Endothelial cell of umbilical vein (primary cell): Measurements from ENCODE around the gene RGS10. TPM values are rescaled to one million over a fixed set of nuclear protein-coding genes. Genes with fewer than 3 reads are reported as not detected.

Source experiments
- BruUV-seq: library from RNA; stranded (reverse); fragments of 400-500 nt; replicated peaks from 2 replicates; lab custom pipeline; 2021; lab: Mats Ljungman, UMichigan
- CTCF ChIA-PET: fragments of 300-600, 350-600 bp; sonication (Branson Sonifier 250); formaldehyde crosslinking; loops from one replicate; lab custom pipeline; 2021; ENCODE audit warnings: antibody characterized with exemption, inconsistent platforms; lab: Charles Lee
- POLR2A ChIA-PET: fragments of 300-600, 350-600 bp; sonication (Branson Sonifier 250); formaldehyde crosslinking; loops from one replicate; lab custom pipeline; 2021; ENCODE audit warnings: antibody characterized with exemption, inconsistent platforms; lab: Charles Lee
- DNase-seq: peaks from one replicate; pipeline ENCODE4 v3.0.0-alpha.2; 2011; ENCODE audit warnings: low read depth, low spot score
- FAIRE-seq: peaks from 2 replicates; lab custom pipeline; 2011; peaks lifted over from hg19 to GRCh38; lab: Jason Lieb, UNC
- H2AFZ ChIP-seq: 2 replicates; pipeline ENCODE4 v1.6.0; 2012; ENCODE audit warnings: low read depth, low read length, control low read depth, inconsistent platforms
- H3K27ac ChIP-seq: 2 replicates; pipeline ENCODE4 v1.5.1; 2011; ENCODE audit warnings: low read depth, mild to moderate bottlenecking, control low read depth, low read length, moderate library complexity; ENCODE audit not compliant: insufficient read depth
- H3K27me3 ChIP-seq, 2 experiments: 2 replicates each; pipeline versions ENCODE4 v1.6.0 to v1.6.1; 2011; ENCODE audit warnings: low read length in 2 of 2, mixed read lengths in 1 of 2; ENCODE audit not compliant: control insufficient read depth in 2 of 2, insufficient read depth in 2 of 2
- H3K36me3 ChIP-seq, 2 experiments: 2 replicates in 1 of 2; 3 replicates in 1 of 2; pipeline ENCODE4 v1.5.1; 2011; ENCODE audit warnings: low read length in 2 of 2, mild to moderate bottlenecking in 1 of 2, moderate library complexity in 1 of 2; ENCODE audit not compliant: control insufficient read depth in 2 of 2, insufficient read depth in 2 of 2; ENCODE audit errors: extremely low read depth in 1 of 2
- H3K4me1 ChIP-seq: 3 replicates; pipeline ENCODE4 v1.5.1; 2011; ENCODE audit warnings: mild to moderate bottlenecking, low read length; ENCODE audit not compliant: control insufficient read depth, insufficient read depth; ENCODE audit errors: extremely low read depth
- H3K4me2 ChIP-seq: 2 replicates; pipeline ENCODE4 v1.6.1; 2011; ENCODE audit warnings: low read length, control low read depth, mixed read lengths; ENCODE audit not compliant: insufficient read depth
- H3K4me3 ChIP-seq, 3 experiments: fragments of 200-600 bp in 1 of 3; sonication (generic), shearing (Covaris generic) in 1 of 3; replicated peaks in 1 of 3; 2 replicates each; pipeline ENCODE4 v1.5.1; 2011 to 2016; ENCODE audit warnings: control low read depth in 3 of 3, low read length in 3 of 3, mild to moderate bottlenecking in 2 of 3, inconsistent platforms in 1 of 3, low read depth in 1 of 3, moderate library complexity in 1 of 3; ENCODE audit not compliant: insufficient read depth in 1 of 3
- H3K79me2 ChIP-seq: 2 replicates; pipeline ENCODE4 v1.6.0; 2012; ENCODE audit warnings: low read length, inconsistent platforms; ENCODE audit not compliant: control insufficient read depth, insufficient read depth
- H3K9ac ChIP-seq: replicated peaks from 2 replicates; pipeline ENCODE3; 2011; ENCODE audit warnings: low read length, control low read depth; ENCODE audit not compliant: insufficient read depth; ENCODE audit errors: extremely low read depth
- H3K9me1 ChIP-seq: replicated peaks from 3 replicates; pipeline ENCODE4 v1.6.0; 2011; ENCODE audit warnings: mild to moderate bottlenecking, low read length; ENCODE audit not compliant: control insufficient read depth, insufficient read depth; ENCODE audit errors: extremely low read depth
- H3K9me3 ChIP-seq: replicated peaks from 2 replicates; pipeline ENCODE4 v1.5.1; 2012; ENCODE audit warnings: low read length, inconsistent platforms; ENCODE audit not compliant: control insufficient read depth, insufficient read depth
- H4K20me1 ChIP-seq: replicated peaks from 2 replicates; pipeline ENCODE3; 2011; ENCODE audit warnings: mild to moderate bottlenecking, low read length; ENCODE audit not compliant: control insufficient read depth, insufficient read depth; ENCODE audit errors: extremely low read depth
- CTCF ChIP-seq, 2 donors: IDR thresholded peaks; 1 replicate in 1 of 2; 2 replicates in 1 of 2; pipeline ENCODE4 v1.5.1; 2011; ENCODE audit warnings: low read length in 2 of 2, mild to moderate bottlenecking in 2 of 2, moderate library complexity in 2 of 2, control low read depth in 1 of 2, inconsistent platforms in 1 of 2, low read depth in 1 of 2; ENCODE audit not compliant: insufficient read depth in 1 of 2; ENCODE audit errors: extremely low read depth in 1 of 2
- EZH2 ChIP-seq: IDR thresholded peaks from 2 replicates; pipeline ENCODE4 v1.6.1; 2012; ENCODE audit warnings: borderline replicate concordance, low read depth, mild to moderate bottlenecking, moderate library complexity, low read length, inconsistent platforms; ENCODE audit not compliant: severe bottlenecking
- FOS ChIP-seq: IDR thresholded peaks from 2 replicates; pipeline ENCODE4 v1.6.1; 2011; ENCODE audit warnings: mild to moderate bottlenecking, low read length, moderate library complexity, borderline replicate concordance; ENCODE audit not compliant: insufficient read depth
- GATA2 ChIP-seq: IDR thresholded peaks from 2 replicates; pipeline ENCODE4 v1.7.0; 2011; ENCODE audit warnings: low read depth, mild to moderate bottlenecking, moderate library complexity, mixed read lengths, low read length; ENCODE audit not compliant: insufficient read length, insufficient read depth
- JUN ChIP-seq: IDR thresholded peaks from 2 replicates; pipeline ENCODE4 v1.6.1; 2011; ENCODE audit warnings: borderline replicate concordance, low read depth; ENCODE audit not compliant: insufficient read length, insufficient read depth
- MAX ChIP-seq: IDR thresholded peaks from 2 replicates; pipeline ENCODE4 v1.6.1; 2011; ENCODE audit not compliant: insufficient read depth, insufficient read length
- MYC ChIP-seq: IDR thresholded peaks from one replicate; pipeline ENCODE4 v1.6.1; 2011; ENCODE audit warnings: mild to moderate bottlenecking, low read depth, low read length
- POLR2A ChIP-seq: IDR thresholded peaks from 2 replicates; pipeline ENCODE4 v1.6.1; 2012; ENCODE audit warnings: low read depth, mild to moderate bottlenecking, control low read depth, low read length
- POLR2AphosphoS5 ChIP-seq: IDR thresholded peaks from 2 replicates; pipeline ENCODE4 v1.6.1; 2012; ENCODE audit warnings: low read depth, mild to moderate bottlenecking, control low read depth, low read length, moderate library complexity; ENCODE audit not compliant: insufficient read depth
- dilution Hi-C: fragments of 300-500 bp; cut with MboI; formaldehyde crosslinking; loops from one replicate; pipeline ENCODE4 v1.15.0; 2019; ENCODE audit warnings: low sequenced_read_pairs; ENCODE audit not compliant: extremely low pct_ligation_motif_present
- intact Hi-C: fragments of 100-400 bp; cut with micrococcal nuclease; formaldehyde crosslinking; loops from one replicate; pipeline ENCODE4 v1.10.0; 2022
- polyA plus RNA-seq, 4 experiments: library from polyadenylated mRNA; depleted of rRNA in 3 of 4; stranded (reverse) in 3 of 4; unstranded in 1 of 4; fragments of >200 nt; gene quantifications; 2 replicates each; pipeline versions ENCODE4 v1.2.1 to v1.2.3, GENCODE V29; 2011 to 2012; ENCODE audit warnings: missing spikeins in 1 of 4
- total RNA-seq: library from RNA; stranded (reverse); gene quantifications from 2 replicates; pipeline ENCODE4 v1.2.3, GENCODE V29; 2021

The RGS10 gene
- total and polyA plus RNA-seq, 2 donors (not counting 3 experiments of a cell fraction or from before 2014, with no cell fraction given) = 7.8 to 22.4 TPM

- Histone ChIP-seq H3K9ac (no peak overlapping the region), H3K9me3 (no peaks in the 10 kb centered on the region), H3K9me1 (no peaks in the 10 kb centered on the region), H3K4me2 (no peak overlapping the region), H2AFZ (no peak overlapping the region), H3K4me3 (no peak overlapping the region), H3K4me1 (peaks cover 2% of the 10 kb centered on the region), H3K27ac (no peak overlapping the region), H3K79me2 (no peaks in the 10 kb centered on the region), H3K36me3 (no peaks in the 10 kb centered on the region), H3K27me3 (peaks cover 12 to 26% of the 10 kb centered on the region in 2 experiments), H4K20me1 (no peaks in the 10 kb centered on the region)
- ChIA-PET POLR2A (interaction anchor here (0.6 kb wide), 1 partner anchor 481 kb away, joined by 7 read pairs; no protein-coding TSS in a partner anchor), CTCF (interaction anchor here (1.1 to 1.3 kb wide), 2 partner anchors 19 to 60 kb away, joined by 3 read pairs; no protein-coding TSS in a partner anchor)
- TF ChIP-seq FOS (no peak), GATA2 (no peak), CTCF (IDR thresholded peaks at IDR 0.05; ENCODE audit: extremely low read depth in 1 of 2, insufficient read depth in 1 of 2, low read depth in 1 of 2, low read length in 2 of 2) (no peak), POLR2A (no peak), MAX (no peak), EZH2 (no peak), JUN (no peak), POLR2AphosphoS5 (no peak), MYC (no peak)
- DNase-seq (no peak), FAIRE-seq (no peak)
- intact Hi-C loops = no loop called here
- no TSS peak for BruUV-seq
- dilution Hi-C loops = no loop called here
Observed at GRCh38 chr10:119549247-119549999, 6.9 kb upstream of the RGS10 start.
